Stimulated activated naive CD8-positive, alpha-beta T cell treated with anti-CD3 and anti-CD28 coated beads, Interleukin-15, amount 100 ng/mL, for 72 hours (primary cell): ENCODE results near the gene LPXN.
A peak's percentile ranks its signal among the peaks of the same experiment; 100 is the strongest.

Source experiments
- ATAC-seq: fragments of 150-1000 bp; cut with Tn5 transposase; 2 replicates; pipeline ENCODE4 v1.10.0; 2021; ENCODE audit warnings: mild to moderate bottlenecking, moderate library complexity
- DNase-seq, 2 donors: peaks; one replicate each; pipeline ENCODE4 v3.0.0; 2021 to 2022
- H3K27ac Mint-ChIP-seq, 2 donors: one replicate each; pipeline ENCODE4 v1.8.0; 2022; ENCODE audit warnings: mild to moderate bottlenecking in 2 of 2, mixed read lengths in 2 of 2, moderate library complexity in 2 of 2
- H3K27me3 Mint-ChIP-seq: one replicate; pipeline ENCODE4 v1.8.0; 2022; ENCODE audit warnings: mixed read lengths
- H3K4me1 Mint-ChIP-seq: one replicate; pipeline ENCODE4 v1.8.0; 2022; ENCODE audit warnings: mild to moderate bottlenecking, mixed read lengths
- H3K4me3 Mint-ChIP-seq, 2 donors: one replicate each; pipeline ENCODE4 v1.8.0; 2022; ENCODE audit warnings: mild to moderate bottlenecking in 2 of 2, mixed read lengths in 2 of 2, moderate library complexity in 1 of 2
- H3K9me3 Mint-ChIP-seq, 2 donors: one replicate each; pipeline ENCODE4 v1.8.0; 2022; ENCODE audit warnings: mixed read lengths in 2 of 2

Gene LPXN

DNA sequence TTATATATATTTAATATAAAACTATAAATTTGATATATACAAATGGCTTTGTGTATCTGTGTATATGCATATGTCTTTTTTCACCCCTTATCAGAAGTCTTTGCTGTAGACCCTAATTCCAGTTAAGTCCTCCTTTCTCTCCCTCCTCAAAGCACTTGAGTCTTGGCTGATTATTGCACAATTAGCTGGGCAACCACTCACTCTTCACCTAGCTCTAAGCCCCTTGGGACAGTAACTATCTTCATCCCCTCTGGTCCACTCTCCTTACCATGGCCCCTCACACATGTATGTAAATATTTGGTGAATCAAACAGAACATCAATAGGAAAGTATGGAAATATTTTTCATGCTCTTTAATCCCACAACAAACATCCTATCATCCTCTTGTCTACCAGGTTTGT lies 66.8 kb downstream of the LPXN start:
- DNase-seq (no peak), ATAC-seq (no peak)
- Mint-ChIP-seq H3K4me1 (peaks cover 15% of the 10 kb centered on the region), H3K27me3 (no peaks in the 10 kb centered on the region), H3K9me3 (no peaks in the 10 kb centered on the region), H3K27ac (no peak overlapping the region), H3K4me3 (no peak overlapping the region)

DNA sequence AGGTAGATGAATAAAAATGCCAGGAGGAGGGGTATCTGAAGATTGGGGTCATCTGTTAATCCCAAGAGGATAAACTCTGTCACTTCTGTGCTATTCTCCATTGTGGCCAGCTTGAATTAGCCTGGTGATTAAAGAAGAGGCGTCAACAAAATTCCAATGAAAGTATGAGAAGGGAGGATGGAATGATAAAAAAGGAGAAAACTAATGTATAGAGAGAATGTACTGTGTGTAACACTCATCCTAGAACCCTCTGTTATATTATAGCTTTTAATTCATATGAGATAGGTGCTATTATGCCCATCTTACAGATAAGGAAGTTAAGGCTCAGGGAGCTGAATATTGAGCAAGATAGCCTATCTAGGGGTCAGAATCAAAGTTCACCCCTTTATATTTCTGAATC lies 67.7 kb downstream of the LPXN start, which contains the start of gene OR5B21:
OR5B21 (minus strand) TSS at position 101 of the 400 bp plus-strand sequence; CDS start at position 101, 0 bp downstream.
- Mint-ChIP-seq H3K27me3 (no peaks in the 10 kb centered on the region), H3K9me3 (no peaks in the 10 kb centered on the region), H3K4me1 (peaks cover 15% of the 10 kb centered on the region), H3K4me3 (no peak within 1 kb of the TSS), H3K27ac (peak within 1 kb of the TSS in 1 of 2 donors; percentile 57)
- DNase-seq (no peak), ATAC-seq (no peak)

DNA sequence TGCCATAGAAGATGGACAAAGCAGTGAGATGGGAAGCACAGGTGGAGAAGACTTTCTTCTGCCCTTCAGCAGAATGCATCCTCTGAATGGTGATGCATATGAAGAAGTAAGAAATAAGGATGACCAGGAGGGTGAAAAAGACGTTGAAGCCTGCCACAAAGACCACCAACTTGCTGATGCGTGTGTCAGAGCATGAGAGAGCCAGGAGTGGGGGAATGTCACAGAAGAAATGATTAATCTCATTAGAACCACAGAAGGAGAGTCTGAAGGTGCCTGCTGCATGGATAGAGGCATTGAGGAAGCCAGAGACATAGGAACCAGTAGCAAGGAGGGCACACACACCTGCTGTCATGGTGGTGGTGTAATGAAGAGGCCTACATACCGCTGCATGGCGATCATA lies 68.3 kb downstream of the LPXN start:
- Mint-ChIP-seq H3K4me1 (peaks cover 15% of the 10 kb centered on the region), H3K9me3 (no peaks in the 10 kb centered on the region), H3K27me3 (no peaks in the 10 kb centered on the region), H3K27ac (no peak overlapping the region), H3K4me3 (no peak overlapping the region)
- ATAC-seq, result no peak
- no peak for DNase-seq

DNA sequence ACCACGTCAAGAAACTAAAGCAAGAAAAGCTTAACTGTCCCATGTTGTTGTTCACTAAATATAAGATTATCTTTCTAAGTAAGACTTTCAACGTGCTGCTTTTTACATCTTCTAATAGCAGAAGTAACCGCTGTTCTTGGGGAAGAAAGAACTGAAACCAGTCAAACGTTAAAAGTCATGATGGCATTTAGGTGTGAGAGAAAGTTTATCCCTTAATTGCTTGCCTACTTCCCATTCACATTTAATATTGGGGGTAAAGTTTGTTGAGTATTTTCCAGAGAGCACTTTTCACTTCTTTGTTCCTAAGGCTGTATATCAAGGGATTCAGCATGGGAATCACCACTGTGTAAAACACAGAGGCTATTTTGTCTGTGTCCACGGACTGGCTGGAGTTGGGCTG lies 68.7 kb downstream of the LPXN start:
- no peaks in the 10 kb centered on the region for H3K9me3 Mint-ChIP-seq
- no peak overlapping the region for H3K27ac Mint-ChIP-seq
- H3K27me3 Mint-ChIP-seq, result no peaks in the 10 kb centered on the region
- ATAC-seq (no peak), DNase-seq (no peak)
- H3K4me3 Mint-ChIP-seq, result no peak overlapping the region
- H3K4me1 Mint-ChIP-seq, result peaks cover 15% of the 10 kb centered on the region

DNA sequence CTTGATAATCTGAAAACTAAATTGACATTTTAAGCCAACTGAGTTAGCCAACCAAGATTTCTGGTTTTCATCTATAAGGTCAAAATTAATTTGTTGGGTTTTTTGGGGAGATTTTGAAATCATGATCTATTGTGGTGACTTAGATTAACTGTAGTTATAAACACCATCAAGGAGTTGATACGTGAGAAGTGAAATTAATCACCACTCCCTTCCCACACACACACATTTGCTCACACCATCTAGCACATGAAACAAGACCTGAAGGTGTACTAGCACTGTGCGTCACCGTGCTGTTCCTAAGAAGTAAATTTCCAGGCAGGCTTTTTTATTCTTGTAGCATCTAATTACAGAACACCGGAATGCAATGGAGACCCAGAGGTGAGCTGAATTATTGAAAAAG lies 69.8 kb downstream of the LPXN start:
- DNase-seq (no peak), ATAC-seq (peak; percentile 84)
- Mint-ChIP-seq H3K4me3 (no peak overlapping the region), H3K9me3 (no peaks in the 10 kb centered on the region), H3K4me1 (peaks cover 15% of the 10 kb centered on the region), H3K27me3 (no peaks in the 10 kb centered on the region), H3K27ac (no peak overlapping the region)

DNA sequence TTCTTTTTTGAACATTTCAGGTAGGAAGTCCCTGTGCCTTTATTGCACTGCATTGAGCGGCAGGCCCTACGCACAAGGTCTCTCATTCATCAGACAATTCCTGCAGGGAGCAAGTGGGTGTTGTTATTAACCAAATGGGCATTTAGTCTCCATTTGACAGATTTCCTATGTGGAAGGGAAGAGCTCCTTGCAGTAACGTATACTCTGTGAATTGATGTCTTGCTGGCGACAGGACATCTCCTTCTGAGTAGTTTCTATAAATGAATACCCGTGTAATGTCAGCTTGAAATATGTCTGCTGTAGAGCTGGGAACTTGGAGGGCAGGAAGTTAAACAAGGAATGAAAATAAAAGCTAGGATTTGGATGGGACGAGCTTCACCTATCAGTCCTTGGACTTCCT lies 71.4 kb downstream of the LPXN start:
- no peaks in the 10 kb centered on the region for H3K9me3 Mint-ChIP-seq
- DNase-seq (no peak), ATAC-seq (no peak)
- H3K27ac Mint-ChIP-seq, result no peak overlapping the region
- no peaks in the 10 kb centered on the region for H3K27me3 Mint-ChIP-seq
- no peak overlapping the region for H3K4me3 Mint-ChIP-seq
- H3K4me1 Mint-ChIP-seq, result peaks cover 17% of the 10 kb centered on the region

DNA sequence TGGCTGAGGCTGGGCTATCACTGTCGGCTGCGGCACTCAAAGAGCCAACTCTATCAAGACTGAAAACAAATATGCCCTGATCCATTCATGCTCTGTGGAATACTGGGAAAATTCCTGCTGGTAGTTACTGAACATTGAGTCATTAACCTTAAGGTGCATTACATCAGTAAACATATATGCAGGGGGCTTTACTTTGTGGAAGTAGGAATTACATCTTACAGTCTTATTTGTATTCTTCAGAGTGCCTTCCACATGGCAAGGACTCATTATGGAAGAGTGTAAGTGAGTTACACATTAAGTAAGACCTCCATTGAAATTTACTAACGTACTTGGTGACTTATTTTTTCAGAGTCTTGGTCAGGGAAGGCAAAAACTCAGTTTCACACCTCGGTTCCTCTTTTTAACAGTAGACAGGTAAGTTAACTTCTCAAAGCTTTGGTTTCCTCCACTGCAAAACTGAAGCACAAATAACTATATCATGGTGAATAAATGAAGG lies 72.2 kb downstream of the LPXN start:
- Mint-ChIP-seq H3K9me3 (no peaks in the 10 kb centered on the region), H3K4me1 (peaks cover 26% of the 10 kb centered on the region), H3K27me3 (no peaks in the 10 kb centered on the region), H3K4me3 (no peak overlapping the region), H3K27ac (no peak overlapping the region)
- DNase-seq (no peak), ATAC-seq (no peak)

DNA sequence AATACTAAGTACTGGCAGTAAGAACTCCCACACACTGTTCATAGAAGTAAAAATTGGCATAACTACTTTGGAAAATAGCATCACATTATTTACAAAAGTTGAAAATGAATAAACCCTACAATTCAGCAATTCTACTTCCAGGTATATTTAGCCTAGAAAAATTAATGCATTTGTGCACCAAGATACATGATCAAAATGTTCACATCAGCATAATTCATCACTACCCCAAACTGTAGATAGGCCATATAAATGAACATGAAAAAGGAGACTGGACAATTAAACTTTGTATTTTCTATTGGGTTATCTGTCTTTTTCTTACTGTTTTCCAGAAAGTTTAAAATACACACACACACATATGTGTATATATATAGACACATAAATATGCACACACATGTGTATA lies 73.7 kb downstream of the LPXN start:
- H3K27ac Mint-ChIP-seq, result no peak overlapping the region
- H3K4me3 Mint-ChIP-seq, result no peak overlapping the region
- no peaks in the 10 kb centered on the region for H3K27me3 Mint-ChIP-seq
- DNase-seq (no peak), ATAC-seq (no peak)
- H3K9me3 Mint-ChIP-seq, result no peaks in the 10 kb centered on the region
- H3K4me1 Mint-ChIP-seq, result peaks cover 34% of the 10 kb centered on the region

DNA sequence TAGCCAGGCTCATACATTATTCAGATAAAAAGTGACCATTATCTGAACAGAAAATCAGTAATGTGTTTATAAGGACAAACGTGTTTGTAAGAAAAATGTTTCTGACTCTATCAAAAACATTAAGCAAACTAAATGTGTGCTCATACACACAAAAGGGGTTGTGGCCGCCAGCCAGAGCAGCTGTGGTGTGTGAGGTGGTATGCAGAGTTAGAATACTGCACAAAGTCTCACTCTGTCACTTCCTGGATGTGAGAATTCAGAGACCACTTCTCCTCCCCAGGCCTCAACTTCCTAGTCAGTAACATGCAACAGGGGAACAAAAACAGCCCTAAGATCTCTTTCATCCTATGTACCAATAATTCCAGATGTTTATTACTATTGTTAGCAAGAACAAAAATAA lies 77.2 kb downstream of the LPXN start:
- DNase-seq (peak; percentile 5 to 14), ATAC-seq (peak; percentile 78)
- Mint-ChIP-seq H3K4me1 (peaks cover 52% of the 10 kb centered on the region), H3K9me3 (no peaks in the 10 kb centered on the region), H3K4me3 (peak overlapping the region in 1 of 2 donors; percentile 38), H3K27ac (peak overlapping the region; percentile 65 to 81), H3K27me3 (no peaks in the 10 kb centered on the region)

DNA sequence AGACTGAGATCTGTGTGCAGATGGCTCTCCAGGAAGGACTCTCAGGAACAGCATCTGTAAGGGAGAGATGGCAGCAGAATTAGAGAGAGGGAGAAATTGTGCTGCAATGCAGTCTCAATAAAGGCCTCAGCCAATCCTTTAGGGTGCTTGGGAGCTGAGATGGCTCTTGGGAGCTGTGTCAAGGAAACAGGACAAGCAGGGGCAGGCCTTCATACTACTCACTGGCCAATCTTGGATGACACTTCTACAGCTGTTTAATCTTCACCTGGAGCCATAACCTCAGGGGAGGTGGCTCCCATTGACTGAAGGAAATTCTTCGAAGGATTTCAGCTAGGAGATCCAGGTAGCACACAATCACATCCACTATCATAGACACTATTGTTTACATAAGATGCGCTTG lies 77.7 kb downstream of the LPXN start:
- Mint-ChIP-seq H3K4me3 (peak overlapping the region; percentile 6 to 38), H3K27me3 (no peaks in the 10 kb centered on the region), H3K27ac (peak overlapping the region; percentile 44 to 81), H3K4me1 (peaks cover 54% of the 10 kb centered on the region), H3K9me3 (no peaks in the 10 kb centered on the region)
- ATAC-seq, result no peak
- DNase-seq, result no peak

DNA sequence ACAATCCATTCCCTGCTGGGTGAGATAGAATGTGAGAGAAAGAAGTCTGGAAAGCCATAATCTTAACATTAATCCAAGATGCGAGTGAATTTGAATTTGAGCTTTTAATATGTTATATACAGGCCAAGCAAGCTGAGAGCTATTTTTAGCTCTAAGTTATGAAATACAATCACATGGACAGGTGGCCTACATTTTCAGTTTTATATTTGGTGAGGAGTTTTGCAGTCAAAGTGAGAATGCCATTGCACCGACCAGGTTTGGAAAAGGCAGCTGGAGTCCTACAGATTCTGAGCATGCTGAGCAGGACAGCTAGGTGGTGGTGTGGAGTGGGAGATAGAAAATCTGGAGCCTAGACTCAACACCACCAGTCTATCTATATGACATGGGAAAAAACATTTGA lies 79.8 kb downstream of the LPXN start:
- Mint-ChIP-seq H3K27ac (no peak overlapping the region), H3K4me3 (no peak overlapping the region)
- no peak for ATAC-seq

DNA sequence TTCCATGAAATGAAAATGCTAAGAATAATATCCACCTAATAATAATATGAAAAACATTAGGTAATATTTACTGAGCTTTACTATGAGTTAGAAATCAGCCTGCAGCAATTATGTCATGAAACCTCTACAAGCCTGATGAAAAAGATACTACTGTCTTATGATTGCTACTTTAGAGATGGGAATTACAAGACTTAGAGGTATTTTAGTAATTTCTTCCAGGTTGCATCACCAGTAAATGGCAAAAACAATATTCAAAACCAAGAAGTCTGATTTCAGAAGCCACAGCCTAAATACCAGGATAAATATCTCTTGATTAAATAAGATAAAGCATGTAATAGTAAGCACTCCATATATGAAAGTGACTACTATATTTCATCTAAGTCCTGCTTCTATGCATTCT lies 81.6 kb downstream of the LPXN start:
- H3K27me3 Mint-ChIP-seq, result no peaks in the 10 kb centered on the region
- peak overlapping the region in 1 of 2 donors; percentile 67 for H3K27ac Mint-ChIP-seq
- H3K4me3 Mint-ChIP-seq, result no peak overlapping the region
- ATAC-seq, result no peak
- peaks cover 50% of the 10 kb centered on the region for H3K4me1 Mint-ChIP-seq
- DNase-seq, result no peak
- peaks cover 0 to 7% of the 10 kb centered on the region in 2 donors for H3K9me3 Mint-ChIP-seq

More for the DNA sequence above, 79.8 kb downstream of the LPXN start:
- no peak for DNase-seq
- Mint-ChIP-seq H3K4me1 (peaks cover 54% of the 10 kb centered on the region), H3K9me3 (peaks cover 0 to 7% of the 10 kb centered on the region in 2 donors), H3K27me3 (no peaks in the 10 kb centered on the region)

DNA sequence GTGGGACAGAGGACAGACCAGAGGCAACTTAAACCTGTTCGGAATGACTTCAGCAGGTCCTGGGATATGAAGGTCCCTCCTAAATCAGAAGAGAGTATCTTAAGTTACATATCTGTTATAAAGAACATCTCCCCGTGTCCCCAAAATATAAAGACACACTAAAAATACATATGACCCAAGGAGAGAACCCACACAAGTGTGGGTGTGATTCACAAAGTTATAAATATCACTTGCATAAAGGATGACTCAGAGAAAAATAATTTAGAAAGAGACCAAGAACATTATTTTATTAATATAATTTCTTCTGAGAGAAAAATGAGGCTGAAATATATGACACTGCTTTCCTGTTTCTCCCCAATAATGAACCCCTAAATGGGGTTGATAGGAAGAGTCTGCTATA lies 82.0 kb downstream of the LPXN start:
- no peak for ATAC-seq
- Mint-ChIP-seq H3K27me3 (no peaks in the 10 kb centered on the region), H3K4me1 (peaks cover 45% of the 10 kb centered on the region), H3K27ac (peak overlapping the region; percentile 41 to 67), H3K4me3 (no peak overlapping the region), H3K9me3 (peaks cover 0 to 7% of the 10 kb centered on the region in 2 donors)
- no peak for DNase-seq

DNA sequence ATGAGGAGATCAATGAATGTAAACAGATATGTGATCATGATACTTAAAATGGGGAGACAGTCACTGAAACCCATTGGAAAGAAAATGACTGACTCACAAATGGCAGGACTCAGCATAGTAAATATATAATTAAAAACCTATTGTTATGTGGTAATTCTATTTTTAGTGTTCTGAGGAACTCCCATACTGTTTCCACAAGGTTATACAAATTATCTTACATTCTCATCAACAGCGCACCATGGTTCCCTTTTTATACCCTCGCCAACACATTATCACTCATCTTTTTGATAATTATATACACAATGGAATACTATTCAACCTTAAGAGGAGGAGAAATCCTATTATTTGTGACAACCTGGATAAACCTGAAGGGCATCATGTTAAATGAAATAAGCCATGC lies 84.8 kb downstream of the LPXN start:
- Mint-ChIP-seq H3K4me3 (no peak overlapping the region), H3K27me3 (no peaks in the 10 kb centered on the region), H3K9me3 (peaks cover 0 to 7% of the 10 kb centered on the region in 2 donors), H3K4me1 (peaks cover 17% of the 10 kb centered on the region), H3K27ac (peak overlapping the region in 1 of 2 donors; percentile 15)
- DNase-seq, result no peak
- ATAC-seq, result no peak

DNA sequence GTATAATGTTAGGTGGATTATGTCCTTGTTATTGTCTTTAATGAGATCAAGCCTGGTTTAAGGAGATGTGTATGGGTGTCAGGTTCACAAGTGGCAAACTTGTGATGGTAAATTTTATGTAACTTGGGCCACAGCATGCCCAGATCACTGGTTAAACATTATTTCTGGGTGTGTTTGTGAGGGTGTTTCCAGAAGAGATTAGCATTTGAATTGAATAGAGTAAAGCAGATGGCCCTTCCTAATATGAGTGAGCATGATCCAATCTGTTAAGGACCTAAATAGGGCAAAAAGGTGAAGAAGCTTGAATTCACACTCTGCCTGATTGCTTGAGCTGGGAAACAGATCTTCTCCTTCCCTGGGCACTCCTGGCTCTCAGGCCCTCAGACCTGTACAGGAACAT lies 88.5 kb downstream of the LPXN start:
- no peak overlapping the region for H3K27ac Mint-ChIP-seq
- H3K4me1 Mint-ChIP-seq, result no peaks in the 10 kb centered on the region
- H3K27me3 Mint-ChIP-seq, result no peaks in the 10 kb centered on the region
- no peak overlapping the region for H3K4me3 Mint-ChIP-seq
- ATAC-seq (no peak), DNase-seq (no peak)
- peaks cover 0 to 6% of the 10 kb centered on the region in 2 donors for H3K9me3 Mint-ChIP-seq

DNA sequence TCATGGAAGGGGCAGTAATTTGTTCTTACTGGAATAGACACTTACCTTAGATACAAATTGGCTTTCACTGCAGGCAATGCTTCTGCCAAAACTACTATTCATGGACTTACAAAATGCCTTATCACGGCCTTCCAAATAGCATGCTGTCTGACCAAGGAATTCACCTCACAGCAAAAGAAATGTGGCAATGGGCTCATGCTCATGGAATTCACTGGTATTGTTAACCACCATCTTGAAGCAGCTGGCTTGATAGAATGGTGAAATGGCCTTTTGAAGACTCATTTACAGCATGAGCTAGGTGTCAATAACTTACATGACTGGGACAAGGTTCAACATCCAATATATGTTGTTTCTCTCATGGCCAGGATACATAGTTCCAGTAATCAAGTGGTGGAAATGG lies 89.7 kb downstream of the LPXN start:
- Mint-ChIP-seq H3K4me1 (no peaks in the 10 kb centered on the region), H3K27ac (no peak overlapping the region), H3K9me3 (peaks cover 0 to 6% of the 10 kb centered on the region in 2 donors), H3K27me3 (no peaks in the 10 kb centered on the region), H3K4me3 (no peak overlapping the region)
- no peak for DNase-seq
- no peak for ATAC-seq
